Measurements from ENCODE around the gene PRR19. TPM values are rescaled to one million over a fixed set of nuclear protein-coding genes. Genes with fewer than 3 reads are reported as not detected.

Gene PRR19
- total and polyA plus RNA-seq, 3 donors from 2014 or later: 16.8 to 37.4 (median 18.3) TPM

DNA sequence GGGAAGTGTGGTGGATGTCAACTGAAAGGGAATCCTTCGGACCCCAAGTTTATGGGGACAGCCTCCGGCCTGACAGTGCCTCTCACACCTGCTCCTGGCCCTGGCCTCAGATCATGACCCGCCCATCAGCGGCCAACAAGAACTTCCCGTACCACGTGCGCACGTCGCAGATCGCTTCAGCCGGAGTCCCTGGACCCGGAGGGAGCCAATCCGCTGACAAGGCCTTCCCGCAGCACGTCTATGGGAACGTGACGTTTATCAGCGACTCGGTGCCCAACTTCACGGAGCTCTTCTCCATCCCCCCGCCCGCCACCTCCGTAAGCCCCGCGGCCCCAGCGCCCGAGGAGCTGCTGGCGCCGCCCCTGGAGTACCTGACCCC lies 21.5 kb downstream of the PRR19 start:
- intact Hi-C loops (cut with DNase I; ENCODE audit: low total_unique reads): no loop called here
- peak; percentile 42 for DNase-seq
- TF ChIP-seq, protein P1, sequence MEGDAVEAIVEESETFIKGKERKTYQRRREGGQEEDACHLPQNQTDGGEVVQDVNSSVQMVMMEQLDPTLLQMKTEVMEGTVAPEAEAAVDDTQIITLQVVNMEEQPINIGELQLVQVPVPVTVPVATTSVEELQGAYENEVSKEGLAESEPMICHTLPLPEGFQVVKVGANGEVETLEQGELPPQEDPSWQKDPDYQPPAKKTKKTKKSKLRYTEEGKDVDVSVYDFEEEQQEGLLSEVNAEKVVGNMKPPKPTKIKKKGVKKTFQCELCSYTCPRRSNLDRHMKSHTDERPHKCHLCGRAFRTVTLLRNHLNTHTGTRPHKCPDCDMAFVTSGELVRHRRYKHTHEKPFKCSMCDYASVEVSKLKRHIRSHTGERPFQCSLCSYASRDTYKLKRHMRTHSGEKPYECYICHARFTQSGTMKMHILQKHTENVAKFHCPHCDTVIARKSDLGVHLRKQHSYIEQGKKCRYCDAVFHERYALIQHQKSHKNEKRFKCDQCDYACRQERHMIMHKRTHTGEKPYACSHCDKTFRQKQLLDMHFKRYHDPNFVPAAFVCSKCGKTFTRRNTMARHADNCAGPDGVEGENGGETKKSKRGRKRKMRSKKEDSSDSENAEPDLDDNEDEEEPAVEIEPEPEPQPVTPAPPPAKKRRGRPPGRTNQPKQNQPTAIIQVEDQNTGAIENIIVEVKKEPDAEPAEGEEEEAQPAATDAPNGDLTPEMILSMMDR (IDR thresholded peaks at IDR 0.05): no peak
- no peak for TF ChIP-seq POLR2A (IDR thresholded peaks at IDR 0.05)

DNA sequence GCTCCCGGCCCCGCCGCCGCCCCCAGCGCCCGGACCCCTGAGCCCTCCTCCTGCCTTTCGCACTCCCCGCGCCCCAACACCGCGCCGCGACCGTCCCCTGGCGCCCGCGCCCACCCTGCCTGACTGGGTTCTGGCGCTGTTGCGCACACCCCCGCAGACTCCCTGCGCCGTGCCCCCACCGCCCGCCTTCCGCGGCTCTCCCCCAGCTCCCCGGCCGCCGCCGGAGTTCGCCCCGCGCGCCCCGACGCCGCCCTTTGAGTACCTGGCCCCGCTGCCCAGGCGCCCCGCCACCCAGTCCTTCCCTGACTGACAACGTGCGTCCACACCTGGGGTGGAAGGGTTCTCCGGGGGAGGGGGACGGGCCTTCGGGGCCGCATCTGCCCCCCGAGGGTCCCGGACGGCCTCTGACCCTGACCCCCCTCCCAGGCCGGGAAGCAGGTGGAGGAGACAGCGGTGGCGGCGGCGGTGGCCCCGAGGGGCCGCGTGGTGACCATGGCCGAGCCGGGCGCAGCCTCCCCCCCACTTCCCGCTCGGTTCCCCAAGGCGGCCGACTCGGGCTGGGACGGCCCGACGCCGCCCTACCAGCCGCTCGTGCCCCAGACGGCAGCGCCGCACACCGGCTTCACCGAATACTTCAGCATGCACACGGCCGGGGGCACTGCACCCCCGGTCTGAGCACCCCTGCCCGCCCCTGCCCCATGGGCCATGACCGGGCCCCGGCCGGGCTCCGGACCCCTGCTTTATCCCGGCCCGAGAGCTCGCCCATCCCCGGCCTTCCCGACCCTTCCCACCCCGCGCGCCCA lies 22.1 kb downstream of the PRR19 start:
- DNase-seq: no peak
- no peaks in the 10 kb centered on the region for H3K36me3 ChIP-seq (ENCODE audit: low read depth, missing control alignments)
- TF ChIP-seq POLR2A (IDR thresholded peaks at IDR 0.05): no peak
- peak overlapping the region; percentile 83 to 85 for H3K4me3 ChIP-seq
- H3K4me1 ChIP-seq: peaks cover 17% of the 10 kb centered on the region
- H3K27me3 ChIP-seq: no peaks in the 10 kb centered on the region
- WGBS, 2 donors: 3 to 13% methylated on average over 23 to 53 of the region's 92 CpGs
- no peak overlapping the region for H3K27ac ChIP-seq
- intact Hi-C loops (cut with DNase I; ENCODE audit: low total_unique reads): no loop called here
- no peaks in the 10 kb centered on the region for H3K9me3 ChIP-seq

More for the DNA sequence above, 21.5 kb downstream of the PRR19 start:
- Histone ChIP-seq H3K4me1 (peaks cover 17% of the 10 kb centered on the region), H3K27me3 (no peaks in the 10 kb centered on the region), H3K9me3 (no peaks in the 10 kb centered on the region), H3K27ac (no peak overlapping the region), H3K36me3 (ENCODE audit: low read depth, missing control alignments) (no peaks in the 10 kb centered on the region), H3K4me3 (peak overlapping the region; percentile 83 to 85)
- 20 to 21% methylated on average over 20 to 29 of the region's 29 CpGs for WGBS, 2 donors

DNA sequence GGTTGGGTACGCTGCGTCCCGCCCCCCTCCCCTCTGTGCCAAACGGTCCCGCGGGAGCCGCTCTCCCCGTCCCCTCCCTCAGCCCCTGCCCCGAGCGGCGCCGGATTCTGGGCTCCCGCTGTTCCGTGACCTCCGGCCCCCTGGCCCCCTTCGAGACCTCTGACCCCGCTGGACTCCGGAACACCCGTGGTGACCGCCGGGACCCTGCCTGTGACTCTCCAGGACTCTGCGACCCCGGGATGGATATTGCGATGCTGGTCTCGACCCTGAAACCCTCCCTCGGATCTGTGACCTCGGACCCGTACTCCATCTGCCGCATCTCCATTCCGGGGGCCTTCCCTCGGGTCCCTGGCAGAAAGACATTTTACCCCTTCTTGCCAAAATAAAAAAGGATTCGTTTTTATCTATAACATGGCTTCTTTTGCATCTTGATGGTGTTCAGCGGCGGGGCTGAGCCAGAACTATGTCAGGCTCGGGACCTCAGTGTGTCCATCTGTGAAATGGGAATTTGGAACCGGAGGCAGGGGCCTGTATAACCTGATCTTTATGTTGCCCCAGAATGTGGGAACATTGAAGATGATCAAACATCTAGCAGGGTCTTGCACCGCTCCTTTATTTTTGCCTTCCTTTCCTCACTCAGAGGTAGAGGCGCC lies 22.8 kb downstream of the PRR19 start:
- intact Hi-C loops (cut with DNase I; ENCODE audit: low total_unique reads): no loop called here
- TF ChIP-seq POLR2A (IDR thresholded peaks at IDR 0.05): no peak
- TF ChIP-seq, protein P1 (IDR thresholded peaks at IDR 0.05): peak in 2 of 3 experiments; percentile 69 to 78
- whole genome bisulfite sequencing, 2 donors: 2 to 6% methylated on average over 13 to 28 of the region's 38 CpGs
- Histone ChIP-seq H3K27me3 (no peaks in the 10 kb centered on the region), H3K4me1 (peaks cover 17% of the 10 kb centered on the region), H3K4me3 (peak overlapping the region; percentile 83 to 85), H3K9me3 (no peaks in the 10 kb centered on the region), H3K27ac (no peak overlapping the region), H3K36me3 (ENCODE audit: low read depth, missing control alignments) (no peaks in the 10 kb centered on the region)
- no peak for DNase-seq

DNA sequence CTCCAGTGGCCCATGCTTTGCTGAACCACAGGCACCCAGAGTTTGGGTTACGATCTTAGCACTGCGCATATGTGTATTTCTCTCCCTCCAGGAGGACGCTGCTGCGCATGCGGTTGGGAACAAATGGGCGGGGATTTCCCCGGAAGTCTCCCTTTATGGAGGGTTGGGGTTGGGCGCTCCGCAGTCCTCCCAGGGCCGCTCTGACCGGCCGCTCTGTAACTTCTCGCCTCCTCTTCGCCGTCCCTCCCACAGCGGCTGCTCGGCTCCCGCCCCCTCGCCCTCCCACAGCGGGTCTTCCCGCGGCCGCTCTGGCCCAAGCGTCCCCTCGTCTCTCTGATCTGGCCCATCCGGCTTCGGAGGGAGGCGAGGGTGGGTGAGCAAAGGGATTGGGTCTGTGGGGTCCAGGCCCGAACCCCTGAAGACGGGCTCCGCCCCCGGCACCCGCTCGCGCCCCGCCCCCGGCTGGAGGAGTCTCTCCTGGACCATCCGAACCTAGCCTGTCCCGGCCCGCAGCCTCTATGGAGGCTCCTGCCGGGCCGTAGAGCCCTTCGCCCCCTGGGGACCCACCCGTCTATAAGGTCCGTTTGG lies 23.5 kb downstream of the PRR19 start, which contains the start of gene MEGF8:
Gene MEGF8 (plus strand): TSS at position 328 of the 588 bp plus-strand sequence. CDS start 609 bp downstream, outside the sequence.
- peaks cover 18% of the 10 kb centered on the region for H3K4me1 ChIP-seq
- intact Hi-C loops (cut with DNase I; ENCODE audit: low total_unique reads): no loop called here

More for the DNA sequence above, 23.5 kb downstream of the PRR19 start, which contains the start of gene MEGF8:
- Histone ChIP-seq H3K27me3 (no peaks in the 10 kb centered on the region), H3K27ac (peak within 1 kb of the TSS; percentile 55 to 71), H3K9me3 (no peaks in the 10 kb centered on the region), H3K36me3 (ENCODE audit: low read depth, missing control alignments) (no peaks in the 10 kb centered on the region), H3K4me3 (peak within 1 kb of the TSS; percentile 83 to 85)
- DNase-seq: peak; percentile 97
- 0 to 1% methylated on average over 17 to 39 of the region's 45 CpGs for WGBS, 2 donors
- TF ChIP-seq, protein P1 (IDR thresholded peaks at IDR 0.05): peak in 1 of 3 experiments; percentile 89
- no peak for TF ChIP-seq POLR2A (IDR thresholded peaks at IDR 0.05)

Data from testis (tissue), 3 donors.